ENCODE measurements around the gene IFNG. TPM values are rescaled to one million over a fixed set of nuclear protein-coding genes. Genes with fewer than 3 reads are reported as not detected.

Gene IFNG
- total RNA-seq, 4 donors from 2014 or later, result not detected

GRCh38 chr12:68162374-68162773, 2.8 kb upstream of the IFNG start:
- no peak for TF ChIP-seq CTCF (IDR thresholded peaks at IDR 0.05; ENCODE audit: low read depth)

- TF ChIP-seq CTCF (IDR thresholded peaks at IDR 0.05; ENCODE audit: low read depth), result no peak
Measured at GRCh38 chr12:68158432-68158831, 1.1 kb downstream of the IFNG start.

GRCh38 chr12:68157380-68157779, 2.2 kb downstream of the IFNG start:
- no peak for TF ChIP-seq CTCF (IDR thresholded peaks at IDR 0.05; ENCODE audit: low read depth)

GRCh38 chr12:68156636-68157035, 2.9 kb downstream of the IFNG start:
- TF ChIP-seq CTCF (IDR thresholded peaks at IDR 0.05; ENCODE audit: low read depth), result no peak

- TF ChIP-seq CTCF (IDR thresholded peaks at IDR 0.05; ENCODE audit: low read depth), result no peak
Measured at GRCh38 chr12:68154779-68155178, 4.8 kb downstream of the IFNG start.

- no peak for TF ChIP-seq CTCF (IDR thresholded peaks at IDR 0.05; ENCODE audit: low read depth)
Measured at GRCh38 chr12:68148261-68148951, 11.1 kb downstream of the IFNG start.

GRCh38 chr12:68140556-68140955, 19.0 kb downstream of the IFNG start:
- no peak for TF ChIP-seq CTCF (IDR thresholded peaks at IDR 0.05; ENCODE audit: low read depth)

All from subcutaneous adipose tissue (tissue), 4 donors.